SK-N-MC (cell line): ENCODE measurements around the gene C4B.

Experiments used
- EZH2 ChIP-seq: fragments of 200-600 bp; sonication (generic); IDR thresholded peaks from one replicate; pipeline ENCODE4 v1.6.1; 2017; ENCODE audit warnings: antibody characterized with exemption
- FOXP2 ChIP-seq: optimal IDR thresholded peaks from 2 replicates; pipeline ENCODE3; 2011; ENCODE audit warnings: mild to moderate bottlenecking, moderate library complexity; ENCODE audit not compliant: insufficient read depth; ENCODE audit errors: extremely low read length, control extremely low read depth
- POLR2AphosphoS5 ChIP-seq: IDR thresholded peaks from 2 replicates; pipeline ENCODE4 v1.6.1; 2012; ENCODE audit warnings: mild to moderate bottlenecking, low read depth, low read length, borderline replicate concordance

DNA sequence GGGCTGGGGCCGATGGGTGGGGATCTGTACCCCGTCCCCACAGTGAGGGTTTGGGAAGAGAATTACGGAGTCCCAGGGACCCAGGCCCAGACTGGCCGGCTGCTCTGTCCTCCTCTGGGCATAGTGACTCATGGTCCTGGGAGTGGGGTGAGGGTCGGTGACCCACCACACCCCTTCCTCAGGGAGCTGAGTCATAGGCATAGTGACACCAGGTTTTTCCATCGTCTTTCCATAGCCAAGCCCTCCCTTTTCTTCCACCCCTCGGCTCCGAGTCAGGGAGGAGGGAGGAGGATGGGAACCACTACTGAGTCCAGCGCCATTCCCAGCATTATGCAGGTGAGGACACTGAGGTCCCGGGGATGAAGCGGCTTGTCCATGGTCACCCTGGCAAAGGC, 32.5 kb downstream of the C4B start:
- TF ChIP-seq EZH2 (no peak), POLR2AphosphoS5 (no peak), FOXP2 (no peak)
